PFSK-1 (cell line): ENCODE data around the gene GREB1.

Experiments
- POLR2AphosphoS5 ChIP-seq: IDR thresholded peaks from 2 replicates; pipeline ENCODE4 v1.6.1; 2012; ENCODE audit warnings: low read depth, mild to moderate bottlenecking, control low read depth, low read length, moderate library complexity
- REST ChIP-seq, 2 experiments: IDR thresholded peaks; 2 replicates each; pipeline versions ENCODE4 v1.6.1 to v1.8.0; 2011 to 2012; ENCODE audit warnings: low read depth in 2 of 2, low read length in 2 of 2, control low read depth in 1 of 2, inconsistent platforms in 1 of 2, mild to moderate bottlenecking in 1 of 2, moderate library complexity in 1 of 2; ENCODE audit not compliant: insufficient read depth in 1 of 2
- TAF1 ChIP-seq: IDR thresholded peaks from 2 replicates; pipeline ENCODE4 v1.6.1; 2012; ENCODE audit warnings: low read length, control low read depth, borderline replicate concordance; ENCODE audit not compliant: insufficient read depth

GRCh38 chr2:11541693-11542274 is 7.9 kb downstream of the GREB1 start:
- TF ChIP-seq POLR2AphosphoS5 = no peak
- TF ChIP-seq REST (IDR thresholded peaks at IDR 0.05; ENCODE audit: insufficient read depth in 1 of 2, low read depth in 2 of 2, low read length in 2 of 2) = no peak
- no peak for TF ChIP-seq TAF1
